A673 (cell line): ENCODE results near the gene FAM13A.

Source experiments
- EZH2 ChIP-seq: fragments of 200-600 bp; sonication (generic); IDR thresholded peaks from 2 replicates; pipeline ENCODE4 v1.6.1; 2017; ENCODE audit warnings: borderline replicate concordance, low read depth, mild to moderate bottlenecking, mixed read lengths, antibody characterized with exemption, low read length; ENCODE audit not compliant: poor library complexity, severe bottlenecking
- TF ChIP-seq, protein P1 (sequence below): fragments of 300-800, 200-600 bp; sonication (generic); conservative IDR thresholded peaks from 2 replicates; pipeline ENCODE4 v1.5.1; 2017; ENCODE audit warnings: low read depth, mild to moderate bottlenecking, antibody characterized with exemption, low read length, moderate library complexity, mixed read lengths

DNA sequence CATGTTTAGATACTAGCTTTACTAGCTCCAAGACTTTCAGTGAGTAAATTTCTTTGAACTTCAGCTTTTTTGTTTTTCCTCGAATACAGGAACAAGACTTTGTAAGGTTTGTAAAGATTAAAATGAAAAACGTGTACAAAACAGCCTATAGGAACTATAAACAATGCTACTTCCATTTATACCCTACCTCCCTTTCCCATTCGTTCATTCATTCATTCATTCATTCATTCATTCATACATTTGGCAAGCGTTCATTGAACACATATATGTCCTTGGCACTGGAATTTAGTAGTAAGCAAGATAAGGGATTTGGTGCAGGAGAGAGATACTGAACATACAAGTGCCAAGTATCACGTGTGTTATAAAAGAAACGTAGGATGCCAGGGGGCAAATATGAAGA is 293.9 kb downstream of the FAM13A start:
- TF ChIP-seq, protein P1, sequence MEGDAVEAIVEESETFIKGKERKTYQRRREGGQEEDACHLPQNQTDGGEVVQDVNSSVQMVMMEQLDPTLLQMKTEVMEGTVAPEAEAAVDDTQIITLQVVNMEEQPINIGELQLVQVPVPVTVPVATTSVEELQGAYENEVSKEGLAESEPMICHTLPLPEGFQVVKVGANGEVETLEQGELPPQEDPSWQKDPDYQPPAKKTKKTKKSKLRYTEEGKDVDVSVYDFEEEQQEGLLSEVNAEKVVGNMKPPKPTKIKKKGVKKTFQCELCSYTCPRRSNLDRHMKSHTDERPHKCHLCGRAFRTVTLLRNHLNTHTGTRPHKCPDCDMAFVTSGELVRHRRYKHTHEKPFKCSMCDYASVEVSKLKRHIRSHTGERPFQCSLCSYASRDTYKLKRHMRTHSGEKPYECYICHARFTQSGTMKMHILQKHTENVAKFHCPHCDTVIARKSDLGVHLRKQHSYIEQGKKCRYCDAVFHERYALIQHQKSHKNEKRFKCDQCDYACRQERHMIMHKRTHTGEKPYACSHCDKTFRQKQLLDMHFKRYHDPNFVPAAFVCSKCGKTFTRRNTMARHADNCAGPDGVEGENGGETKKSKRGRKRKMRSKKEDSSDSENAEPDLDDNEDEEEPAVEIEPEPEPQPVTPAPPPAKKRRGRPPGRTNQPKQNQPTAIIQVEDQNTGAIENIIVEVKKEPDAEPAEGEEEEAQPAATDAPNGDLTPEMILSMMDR, result no peak
- TF ChIP-seq EZH2, result no peak
